Stimulated activated naive CD8-positive, alpha-beta T cell treated with anti-CD3 and anti-CD28 coated beads, Interleukin-15, amount 100 ng/mL, for 72 hours (primary cell): ENCODE results near the gene ABCB8.
A peak's percentile ranks its signal among the peaks of the same experiment; 100 is the strongest.

Source experiments
- ATAC-seq: fragments of 150-1000 bp; cut with Tn5 transposase; 2 replicates; pipeline ENCODE4 v1.10.0; 2021; ENCODE audit warnings: mild to moderate bottlenecking, moderate library complexity
- DNase-seq, 2 donors: peaks; one replicate each; pipeline ENCODE4 v3.0.0; 2021 to 2022
- H3K27ac Mint-ChIP-seq, 2 donors: one replicate each; pipeline ENCODE4 v1.8.0; 2022; ENCODE audit warnings: mild to moderate bottlenecking in 2 of 2, mixed read lengths in 2 of 2, moderate library complexity in 2 of 2
- H3K27me3 Mint-ChIP-seq: one replicate; pipeline ENCODE4 v1.8.0; 2022; ENCODE audit warnings: mixed read lengths
- H3K4me1 Mint-ChIP-seq: one replicate; pipeline ENCODE4 v1.8.0; 2022; ENCODE audit warnings: mild to moderate bottlenecking, mixed read lengths
- H3K4me3 Mint-ChIP-seq, 2 donors: one replicate each; pipeline ENCODE4 v1.8.0; 2022; ENCODE audit warnings: mild to moderate bottlenecking in 2 of 2, mixed read lengths in 2 of 2, moderate library complexity in 1 of 2
- H3K9me3 Mint-ChIP-seq, 2 donors: one replicate each; pipeline ENCODE4 v1.8.0; 2022; ENCODE audit warnings: mixed read lengths in 2 of 2

Gene ABCB8

DNA sequence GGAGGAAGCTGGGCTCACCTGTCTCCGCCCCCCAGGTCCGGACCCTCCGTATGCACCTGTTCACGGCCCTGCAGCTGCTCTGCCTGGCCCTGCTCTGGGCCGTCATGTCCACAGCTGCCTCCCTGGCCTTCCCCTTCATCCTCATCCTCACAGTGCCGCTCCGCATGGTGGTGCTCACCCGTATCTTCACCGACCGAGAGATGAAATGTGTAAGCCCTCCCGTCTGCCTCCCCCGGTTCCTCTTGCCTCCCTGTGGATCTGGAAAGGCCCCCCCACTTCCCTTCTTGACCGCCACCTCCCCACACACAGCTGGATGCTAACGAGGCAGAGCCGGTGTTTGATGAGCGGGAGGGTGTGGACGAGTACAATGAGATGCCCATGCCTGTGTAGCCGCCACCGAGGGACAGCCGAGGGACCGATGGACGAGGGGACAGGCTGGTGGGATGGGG is 47.8 kb downstream of the ABCB8 start:
- Mint-ChIP-seq H3K4me1 (peaks cover 40% of the 10 kb centered on the region), H3K9me3 (no peaks in the 10 kb centered on the region), H3K27ac (peak overlapping the region in 1 of 2 donors; percentile 44), H3K4me3 (no peak overlapping the region), H3K27me3 (no peaks in the 10 kb centered on the region)
- DNase-seq (no peak), ATAC-seq (no peak)

DNA sequence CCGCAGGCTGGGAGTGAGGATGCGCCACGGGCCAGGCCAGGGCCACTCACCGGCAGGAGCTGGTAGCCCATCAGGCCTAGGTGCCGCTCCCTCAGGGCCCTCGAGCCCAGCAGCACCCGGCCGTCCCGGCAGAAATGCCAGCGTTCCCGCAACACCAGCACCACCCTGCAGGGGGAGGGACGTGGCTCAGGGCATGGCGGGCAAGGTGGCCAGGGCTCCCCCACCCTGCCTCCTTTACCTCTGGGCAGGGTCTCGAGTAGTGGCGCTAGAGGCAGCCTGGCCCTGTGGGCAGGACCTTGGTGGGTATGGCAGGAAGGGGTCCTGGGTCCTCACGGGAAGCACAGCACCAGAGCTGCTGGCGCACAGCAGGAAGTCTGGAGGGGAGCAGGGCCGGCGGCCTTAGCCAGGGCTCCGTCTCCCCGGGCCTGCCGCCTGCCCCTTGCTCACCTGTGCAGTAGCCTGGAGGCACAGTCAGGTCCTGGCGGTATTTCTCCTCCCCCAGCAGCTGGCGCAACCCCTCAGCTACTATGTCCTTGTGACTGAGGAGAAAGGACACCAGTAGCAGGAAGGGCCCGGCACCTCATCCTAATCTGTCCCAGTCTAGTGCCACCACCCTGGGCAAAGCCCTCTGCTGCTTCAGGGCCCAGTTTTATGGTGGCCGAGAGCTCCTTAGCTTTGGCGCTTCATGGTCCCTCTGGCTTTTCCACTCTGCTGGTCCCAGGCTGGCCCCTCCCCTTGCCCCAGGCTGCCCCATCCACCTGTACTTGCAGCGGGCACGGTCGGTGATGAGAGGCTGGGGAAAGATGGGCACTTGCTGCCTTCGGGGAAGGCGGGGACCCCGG is 48.8 kb downstream of the ABCB8 start:
- Mint-ChIP-seq H3K9me3 (no peaks in the 10 kb centered on the region), H3K4me1 (peaks cover 48% of the 10 kb centered on the region), H3K4me3 (no peak overlapping the region), H3K27me3 (no peaks in the 10 kb centered on the region), H3K27ac (no peak overlapping the region)
- no peak for ATAC-seq
- no peak for DNase-seq

DNA sequence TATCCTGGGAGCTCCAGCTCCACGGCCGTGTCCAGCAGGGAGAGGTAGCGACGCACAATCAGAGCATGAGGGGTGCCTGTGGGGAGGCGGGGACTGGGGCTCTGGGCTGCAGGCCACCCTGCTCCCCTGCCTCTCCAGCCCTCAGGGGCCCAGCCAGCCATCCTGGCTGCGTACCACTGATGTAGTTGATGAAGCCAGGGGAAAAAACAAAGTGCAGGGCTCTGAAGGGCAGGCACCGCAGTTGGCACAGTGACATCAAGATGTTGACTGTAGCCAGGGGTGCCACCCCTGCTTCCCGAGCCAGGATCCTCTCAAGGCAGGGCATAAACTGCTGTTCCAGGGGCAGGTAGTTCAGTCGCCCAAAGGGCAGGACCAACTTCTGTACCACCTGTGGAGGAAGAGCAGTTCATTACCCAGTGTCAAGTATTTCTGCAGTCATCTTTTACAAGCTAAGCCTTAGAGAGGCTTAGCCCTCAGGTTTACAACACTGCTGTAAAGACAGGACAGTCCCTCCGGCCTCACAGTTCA is 49.5 kb downstream of the ABCB8 start:
- DNase-seq, result no peak
- Mint-ChIP-seq H3K4me1 (peaks cover 55% of the 10 kb centered on the region), H3K27ac (peak overlapping the region; percentile 17 to 29), H3K27me3 (no peaks in the 10 kb centered on the region), H3K4me3 (peak overlapping the region; percentile 41 to 57), H3K9me3 (no peaks in the 10 kb centered on the region)
- no peak for ATAC-seq

- Mint-ChIP-seq H3K4me3 (peak overlapping the region; percentile 41 to 92), H3K27ac (peak overlapping the region; percentile 22 to 29), H3K4me1 (peaks cover 59% of the 10 kb centered on the region), H3K27me3 (no peaks in the 10 kb centered on the region), H3K9me3 (no peaks in the 10 kb centered on the region)
- no peak for ATAC-seq
- no peak for DNase-seq
Measured at GRCh38 chr7:151078233-151079040, 50.2 kb downstream of the ABCB8 start.

DNA sequence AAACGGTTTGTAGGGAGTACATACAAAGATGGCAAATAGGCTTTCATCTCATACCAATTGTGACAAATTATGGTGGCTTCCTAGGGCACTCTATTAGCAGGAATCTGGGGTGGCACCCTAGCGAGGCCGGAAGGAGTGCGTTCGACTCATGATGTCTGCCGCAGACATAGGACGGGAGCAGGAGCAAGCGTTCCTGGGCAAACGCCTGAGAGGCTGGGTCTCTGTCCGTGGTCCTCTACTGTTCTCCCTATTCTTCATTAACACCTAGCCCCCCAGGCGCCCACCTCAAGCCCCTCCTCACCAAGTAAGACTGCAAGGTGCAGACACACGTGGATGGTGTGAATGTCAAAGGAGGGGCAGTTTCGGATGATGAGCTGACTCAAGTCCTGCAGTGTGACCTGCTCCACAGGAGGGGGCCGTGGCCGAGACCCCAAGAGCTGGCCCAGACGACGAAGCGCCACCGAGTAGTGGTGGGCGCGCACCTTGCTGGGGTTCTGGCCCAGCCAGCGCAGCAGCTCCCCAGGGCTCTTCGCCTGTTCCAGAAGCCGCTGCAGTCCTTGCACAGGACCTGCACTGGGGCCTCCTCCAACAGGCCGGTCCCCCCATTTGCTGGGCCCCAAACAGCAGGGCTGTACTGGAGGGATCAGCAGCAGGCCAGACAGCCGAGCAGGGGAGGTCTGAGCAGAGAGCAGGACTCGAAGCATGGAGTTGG is 51.1 kb downstream of the ABCB8 start:
- H3K27ac Mint-ChIP-seq, result peak overlapping the region; percentile 22 to 67
- DNase-seq, result no peak
- peak overlapping the region; percentile 85 to 92 for H3K4me3 Mint-ChIP-seq
- peaks cover 62% of the 10 kb centered on the region for H3K4me1 Mint-ChIP-seq
- no peak for ATAC-seq
- no peaks in the 10 kb centered on the region for H3K9me3 Mint-ChIP-seq
- peaks cover under 1% of the 10 kb centered on the region for H3K27me3 Mint-ChIP-seq

- H3K4me1 Mint-ChIP-seq, result peaks cover 60% of the 10 kb centered on the region
- ATAC-seq, result peak; percentile 3
- no peak for DNase-seq
- H3K9me3 Mint-ChIP-seq, result no peaks in the 10 kb centered on the region
- H3K4me3 Mint-ChIP-seq, result peak overlapping the region; percentile 85 to 92
- peak overlapping the region; percentile 95 to 97 for H3K27ac Mint-ChIP-seq
- H3K27me3 Mint-ChIP-seq, result peaks cover 8% of the 10 kb centered on the region
Measured at GRCh38 chr7:151080067-151080521, 51.8 kb downstream of the ABCB8 start.

DNA sequence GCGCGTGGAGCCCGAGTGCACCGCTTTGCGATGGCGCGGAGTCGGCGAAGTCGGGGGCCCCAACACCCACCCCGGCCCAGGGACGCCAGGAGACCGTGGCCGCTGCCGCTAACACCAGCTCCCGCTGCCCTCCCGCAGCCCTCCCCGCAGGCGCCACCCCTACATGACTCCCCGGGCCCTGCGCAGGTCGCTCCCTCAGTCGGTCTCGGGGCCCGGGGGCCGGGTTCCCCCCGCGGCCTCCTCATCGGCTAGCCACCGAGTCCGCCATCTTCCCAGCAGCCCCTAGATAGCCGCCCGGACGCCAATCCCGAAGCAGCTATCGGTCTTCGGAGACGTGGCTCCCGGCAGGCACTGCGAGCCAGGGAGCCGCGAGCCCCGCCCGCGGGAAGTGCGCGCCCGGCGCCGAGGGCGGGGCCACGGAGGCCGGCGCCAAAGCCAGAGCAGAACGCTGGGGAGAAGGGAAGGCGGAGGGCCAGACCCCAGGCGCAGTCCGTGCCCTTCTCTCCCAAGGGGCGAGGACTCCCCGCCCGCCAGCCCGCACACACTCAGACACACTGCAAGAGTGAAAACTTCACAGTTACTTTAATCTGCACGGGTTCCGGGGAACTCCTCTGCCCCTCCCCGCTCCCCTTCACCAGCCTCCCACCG is 52.4 kb downstream of the ABCB8 start, which contains the start of gene FASTK:
TSS of gene FASTK (minus strand) at position 288 of the 648 bp plus-strand sequence. CDS start at position 245, 43 bp downstream.
- Mint-ChIP-seq H3K27me3 (peaks cover 13% of the 10 kb centered on the region), H3K9me3 (no peaks in the 10 kb centered on the region), H3K4me3 (peak within 1 kb of the TSS; percentile 96 to 99), H3K4me1 (peaks cover 65% of the 10 kb centered on the region), H3K27ac (peak within 1 kb of the TSS; percentile 95 to 97)
- DNase-seq, result peak; percentile 86 to 89
- ATAC-seq, result peak; percentile 85

GRCh38 chr7:151081170-151082101 is 53.2 kb downstream of the ABCB8 start:
- Mint-ChIP-seq H3K27ac (peak overlapping the region; percentile 31 to 69), H3K4me1 (peaks cover 64% of the 10 kb centered on the region), H3K9me3 (no peaks in the 10 kb centered on the region), H3K27me3 (peaks cover 18% of the 10 kb centered on the region), H3K4me3 (peak overlapping the region; percentile 96 to 99)
- ATAC-seq (no peak), DNase-seq (no peak)

- peak overlapping the region; percentile 69 to 97 for H3K27ac Mint-ChIP-seq
- H3K9me3 Mint-ChIP-seq, result no peaks in the 10 kb centered on the region
- ATAC-seq, result no peak
- peak overlapping the region; percentile 96 to 99 for H3K4me3 Mint-ChIP-seq
- H3K27me3 Mint-ChIP-seq, result peaks cover 18% of the 10 kb centered on the region
- DNase-seq, result no peak
- peaks cover 64% of the 10 kb centered on the region for H3K4me1 Mint-ChIP-seq
Measured at GRCh38 chr7:151082141-151083070, 54.2 kb downstream of the ABCB8 start.

DNA sequence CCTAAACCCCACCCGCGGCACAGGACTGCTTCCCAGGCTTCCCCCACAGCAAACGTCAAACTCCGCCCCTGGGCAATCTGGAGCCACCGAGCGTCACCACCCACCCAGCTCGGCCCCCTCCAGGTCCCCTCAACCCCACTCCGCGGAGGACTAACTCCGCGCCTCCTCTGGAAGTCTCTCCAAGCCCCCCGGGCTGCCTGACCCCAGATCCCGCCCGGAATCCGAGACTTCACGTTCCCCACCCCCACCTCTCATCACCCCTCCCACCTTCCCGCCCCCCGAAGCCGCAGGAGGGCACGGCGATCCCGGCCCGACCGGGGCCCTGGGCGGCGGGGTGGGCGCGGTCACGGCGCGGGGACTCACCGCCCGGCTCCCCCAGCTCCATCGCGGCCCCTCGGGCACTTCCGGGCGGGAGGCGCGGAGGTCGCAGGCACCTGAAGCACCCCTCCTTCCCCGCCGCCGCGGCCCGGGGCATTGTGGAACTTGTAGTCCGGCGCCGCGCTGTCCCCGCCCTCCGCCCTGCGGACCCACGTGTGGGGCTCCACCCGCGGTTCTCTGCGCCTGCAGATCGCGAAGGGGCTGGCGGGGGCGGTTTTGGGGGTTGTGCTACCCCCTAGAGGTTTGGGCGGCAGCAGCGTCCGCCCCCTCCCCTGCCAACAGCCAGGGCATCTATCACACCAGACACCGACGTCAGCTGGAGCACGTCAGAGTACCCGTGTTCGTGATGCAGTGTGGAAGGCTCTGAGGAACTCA is 55.0 kb downstream of the ABCB8 start, which contains the start of gene TMUB1:
TSS of gene TMUB1 (minus strand) at position 423 of the 753 bp plus-strand sequence. CDS start 930 bp downstream, outside the sequence.
- Mint-ChIP-seq H3K9me3 (no peaks in the 10 kb centered on the region), H3K27me3 (peaks cover 18% of the 10 kb centered on the region), H3K4me3 (peak within 1 kb of the TSS; percentile 96 to 99), H3K4me1 (peaks cover 65% of the 10 kb centered on the region), H3K27ac (peak within 1 kb of the TSS; percentile 3 to 97)
- peak; percentile 66 for ATAC-seq
- DNase-seq, result peak; percentile 77 to 82

GRCh38 chr7:151083824-151084160 is 55.5 kb downstream of the ABCB8 start:
- peak overlapping the region; percentile 96 to 99 for H3K4me3 Mint-ChIP-seq
- H3K4me1 Mint-ChIP-seq, result peaks cover 65% of the 10 kb centered on the region
- H3K27ac Mint-ChIP-seq, result no peak overlapping the region
- no peaks in the 10 kb centered on the region for H3K9me3 Mint-ChIP-seq
- H3K27me3 Mint-ChIP-seq, result peaks cover 20% of the 10 kb centered on the region
- ATAC-seq, result no peak
- DNase-seq, result no peak

- no peak for ATAC-seq
- no peaks in the 10 kb centered on the region for H3K9me3 Mint-ChIP-seq
- H3K4me1 Mint-ChIP-seq, result peaks cover 63% of the 10 kb centered on the region
- H3K4me3 Mint-ChIP-seq, result peak overlapping the region; percentile 84 to 91
- H3K27ac Mint-ChIP-seq, result peak overlapping the region in 1 of 2 donors; percentile 8
- peaks cover 34% of the 10 kb centered on the region for H3K27me3 Mint-ChIP-seq
- DNase-seq, result no peak
Measured at GRCh38 chr7:151085329-151085690, 57.1 kb downstream of the ABCB8 start.
